HG02763 (cell line): ENCODE results near the gene PTGR3.

Experiments used
- ATAC-seq: cut with Tn5 transposase; IDR thresholded peaks from one replicate; pipeline ENCODE4 v1.9.1; 2021; ENCODE audit warnings: mild to moderate bottlenecking, moderate library complexity; ENCODE audit not compliant: unreplicated experiment

The PTGR3 gene

DNA sequence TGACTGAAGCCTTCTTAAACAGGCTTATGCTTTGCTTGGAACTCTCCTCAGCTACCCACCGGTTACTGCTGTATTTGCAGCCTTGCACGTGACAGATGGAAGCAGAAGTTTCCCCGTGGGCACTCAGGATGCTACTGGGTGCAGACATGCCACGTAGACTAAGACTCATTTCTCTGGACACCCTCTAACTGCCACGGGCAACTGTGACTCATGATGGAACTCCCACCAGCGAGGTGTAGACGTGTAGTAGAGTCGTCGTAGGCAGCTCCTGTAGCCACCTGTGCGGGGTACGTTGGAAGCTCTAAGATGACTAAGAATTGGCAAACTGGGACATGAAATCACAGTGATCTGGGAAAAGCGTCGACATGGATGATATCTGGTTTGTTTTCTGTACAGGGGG is 29.2 kb upstream of the PTGR3 start:
- ATAC-seq: no peak

DNA sequence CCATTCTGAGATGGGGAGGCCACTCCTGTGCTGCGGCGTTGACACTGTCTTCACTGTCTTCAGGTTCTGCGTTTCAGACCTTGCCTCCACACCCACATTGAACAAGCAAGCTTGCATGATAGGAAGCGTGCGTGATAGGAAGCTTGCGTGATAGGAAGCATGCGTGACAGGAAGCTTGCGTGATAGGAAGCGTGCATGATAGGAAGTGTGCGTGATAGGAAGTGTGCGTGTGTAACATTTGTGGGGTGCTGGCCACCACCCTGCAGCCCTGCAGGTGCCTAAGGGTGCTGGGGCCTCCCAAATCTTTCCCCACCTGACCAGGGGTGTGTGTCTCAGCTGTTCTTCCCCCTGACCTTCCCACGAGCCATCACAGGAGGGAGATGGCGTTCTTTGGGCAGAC is 27.0 kb upstream of the PTGR3 start:
- no peak for ATAC-seq

DNA sequence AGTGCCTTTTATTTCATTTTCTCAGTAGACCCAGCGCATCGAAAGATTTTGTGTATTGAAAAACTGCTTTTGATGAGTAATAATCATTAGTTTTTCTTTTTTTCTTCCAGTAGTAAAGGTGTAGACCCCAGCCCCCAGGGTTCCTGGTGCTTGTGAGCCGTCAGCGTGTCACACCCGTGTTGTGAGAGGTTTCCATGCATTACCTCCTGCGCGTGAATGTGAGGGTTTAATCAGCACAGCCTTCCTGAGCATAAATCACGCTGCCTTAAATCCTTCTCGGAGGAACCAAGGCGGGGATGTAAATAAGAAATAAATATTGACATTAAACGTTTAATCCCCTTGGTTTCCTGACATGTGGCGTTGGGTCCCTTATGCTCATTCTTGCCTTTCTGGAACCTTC is 26.0 kb upstream of the PTGR3 start:
- ATAC-seq: no peak

DNA sequence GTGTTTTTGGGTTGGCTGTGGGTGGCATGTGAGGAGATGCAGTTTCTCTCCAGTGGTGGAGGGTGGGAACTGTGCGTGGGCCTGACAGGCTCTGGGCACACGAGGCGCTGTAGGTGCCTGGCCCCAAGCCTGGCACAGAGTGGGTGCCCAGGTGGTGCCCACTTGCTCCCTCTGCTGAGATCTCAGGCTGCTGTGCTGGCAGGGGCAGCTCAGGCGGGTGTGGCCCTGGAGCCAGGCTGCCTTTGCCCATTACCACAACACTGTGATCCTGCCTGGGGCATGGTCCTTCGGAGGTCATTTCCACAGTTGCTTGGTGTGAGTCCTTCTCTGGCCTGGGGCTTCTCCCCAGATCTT is 22.1 kb upstream of the PTGR3 start:
- no peak for ATAC-seq

DNA sequence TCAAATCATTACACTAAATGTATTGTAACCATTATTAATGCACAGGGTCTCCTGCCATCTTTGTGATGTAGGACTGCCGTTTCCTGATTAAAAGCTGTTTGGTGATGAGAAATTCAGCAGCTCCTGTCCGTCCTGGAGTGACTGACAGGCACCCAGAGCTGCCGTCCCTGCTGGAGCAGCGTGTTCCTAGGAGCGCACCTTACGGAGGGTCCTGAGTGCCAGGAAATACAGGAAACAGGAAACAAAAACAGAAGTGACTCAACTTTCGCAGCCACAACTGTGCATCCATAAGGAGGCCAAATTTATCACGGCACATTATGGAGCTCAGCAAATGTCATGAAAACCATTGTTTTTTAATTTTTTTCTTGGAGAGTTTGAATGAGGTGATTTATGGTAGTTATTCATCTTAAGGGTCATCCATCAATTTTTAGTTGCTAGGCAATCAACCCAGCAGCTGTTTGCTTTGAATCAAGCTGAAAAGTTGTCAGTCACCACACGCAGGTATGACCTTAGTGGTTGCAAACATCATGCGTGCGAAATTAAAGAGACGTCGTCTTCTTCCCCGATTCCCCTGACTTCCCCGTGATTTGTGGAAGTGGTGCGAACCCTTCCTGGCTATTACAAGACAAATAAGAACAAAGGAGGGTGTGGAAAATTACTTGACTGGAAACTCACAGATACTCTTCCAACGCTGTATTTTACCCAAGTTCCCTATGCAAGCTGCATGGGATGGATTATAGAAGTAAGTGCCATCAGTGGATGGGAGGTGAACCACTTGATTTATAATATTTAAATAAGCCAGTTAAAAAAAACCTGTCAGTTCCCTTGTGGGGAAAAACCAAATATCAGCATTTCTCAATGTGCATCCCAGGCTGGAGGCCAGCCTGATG is 21.5 kb upstream of the PTGR3 start:
- ATAC-seq: no peak

DNA sequence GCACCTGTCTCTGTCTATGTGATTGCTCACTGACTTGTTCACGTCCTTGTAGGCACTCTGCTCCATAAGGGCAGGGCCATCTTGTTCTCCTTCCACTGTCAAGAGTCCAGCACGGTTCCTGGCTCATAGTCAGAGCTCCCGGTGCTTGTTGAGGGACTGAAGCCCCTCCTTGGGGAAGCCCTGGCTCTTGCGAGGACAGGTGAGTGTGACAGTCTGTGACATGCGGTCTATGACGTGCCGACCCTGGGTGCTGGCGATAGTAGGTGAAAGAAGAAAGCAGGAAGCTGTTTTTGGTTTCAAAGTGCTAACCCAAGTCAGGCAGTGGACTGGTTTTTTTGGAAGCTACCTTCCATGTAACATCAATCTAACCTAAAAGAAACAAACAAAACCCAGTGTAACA is 20.5 kb upstream of the PTGR3 start:
- ATAC-seq: no peak

DNA sequence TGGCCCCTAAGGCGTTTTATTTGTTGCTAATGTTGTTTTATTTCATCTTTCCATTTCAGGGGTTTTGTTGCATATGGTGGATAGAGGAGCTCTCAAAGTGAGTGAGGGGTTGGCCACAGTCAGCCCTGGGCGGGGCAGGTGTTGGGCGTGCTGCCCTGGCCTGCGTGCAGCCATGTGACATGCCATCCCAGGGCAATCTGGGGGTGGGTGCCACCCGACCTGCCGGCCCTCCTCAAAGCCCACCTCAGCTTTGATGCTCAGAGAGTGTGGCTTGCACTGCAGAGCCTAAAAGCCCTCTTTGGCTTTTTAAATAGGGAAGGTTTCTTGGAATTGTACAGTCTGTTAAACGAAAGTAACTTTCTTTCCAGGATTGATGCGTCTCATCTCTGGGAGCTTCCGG is 20.0 kb upstream of the PTGR3 start:
- no peak for ATAC-seq

DNA sequence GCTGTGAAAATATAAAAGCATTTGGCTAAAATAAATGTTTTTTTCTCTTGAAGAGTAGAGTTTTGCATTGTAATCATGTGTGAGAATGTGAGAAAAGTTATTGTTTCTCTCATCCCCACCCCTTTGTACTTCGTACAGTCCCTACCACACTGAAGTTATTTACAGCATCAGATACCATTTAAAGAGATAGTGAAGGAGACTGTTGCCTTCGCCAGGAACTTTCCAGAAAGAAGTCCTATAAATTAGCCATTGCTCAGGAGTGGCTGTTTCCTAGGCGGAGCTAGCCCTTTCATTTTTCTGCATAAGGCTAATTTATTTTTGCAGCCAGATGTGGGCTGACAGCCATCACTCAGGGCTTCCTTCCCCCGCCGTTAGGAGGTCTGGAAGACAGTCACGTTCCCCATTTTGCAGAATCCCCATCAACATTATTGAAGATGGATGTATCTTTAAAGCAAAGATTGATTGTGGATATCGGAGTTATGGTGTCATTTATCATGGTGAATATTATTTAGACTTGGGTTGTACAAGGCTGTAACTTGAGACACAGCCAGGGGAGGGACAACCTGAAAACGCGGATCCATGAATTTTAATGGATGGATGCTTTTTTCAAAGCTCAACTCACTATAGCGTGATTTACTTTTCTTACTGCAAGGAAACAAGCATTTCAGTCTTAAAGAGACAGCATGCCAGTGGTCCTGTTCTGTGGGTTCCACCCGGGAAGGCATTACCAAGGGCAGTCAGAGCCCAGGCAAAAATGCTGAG is 18.8 kb upstream of the PTGR3 start:
- no peak for ATAC-seq

DNA sequence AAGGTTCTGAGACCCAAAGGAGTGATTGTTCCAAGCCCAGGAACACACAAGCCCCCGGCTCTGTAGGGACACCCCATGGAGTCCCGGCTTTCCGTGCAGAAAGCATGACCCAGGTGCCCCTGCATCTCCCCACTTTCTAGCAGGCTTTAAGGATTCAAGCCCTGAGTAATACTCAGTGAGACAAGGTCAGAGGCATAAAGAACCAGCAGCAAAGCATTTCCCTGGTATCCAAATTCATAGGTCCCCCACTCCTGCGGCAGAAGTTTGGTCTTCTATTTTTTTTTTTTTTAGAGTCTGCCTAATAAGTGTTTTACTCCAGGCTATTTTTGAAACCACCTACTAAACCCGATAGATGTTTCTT is 18.0 kb upstream of the PTGR3 start:
- ATAC-seq: no peak

DNA sequence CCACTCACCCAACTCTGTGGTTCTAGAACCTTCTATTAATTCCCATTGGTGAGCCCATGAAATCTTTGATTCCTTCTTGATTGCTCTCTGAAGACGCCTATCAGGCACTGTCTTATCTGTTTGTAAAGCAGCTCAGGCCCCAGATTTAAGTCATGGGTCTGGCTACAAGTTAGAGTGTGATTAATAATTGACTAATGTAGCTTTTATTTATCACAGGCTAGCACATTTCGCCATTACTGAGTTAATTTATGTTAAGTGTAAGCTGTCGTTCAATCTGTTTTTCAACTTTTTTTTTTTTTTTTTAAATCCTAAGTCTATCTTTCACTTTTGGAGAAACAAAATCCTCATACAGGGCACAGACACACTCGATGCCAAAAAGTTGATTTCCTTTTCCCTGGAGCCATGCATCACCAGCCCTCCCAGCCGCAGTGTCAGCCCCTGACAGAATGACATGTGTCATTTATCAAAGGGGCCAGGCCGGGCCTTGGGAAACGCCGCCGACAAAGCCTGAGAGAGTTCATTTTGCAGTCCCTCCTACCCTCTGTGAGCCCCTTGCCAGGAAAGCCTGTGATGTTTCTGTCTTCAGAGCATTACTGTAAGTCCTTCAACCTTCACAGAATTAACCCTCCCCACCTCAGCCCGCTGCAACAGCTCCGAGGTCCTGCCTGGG is 17.5 kb upstream of the PTGR3 start:
- no peak for ATAC-seq

DNA sequence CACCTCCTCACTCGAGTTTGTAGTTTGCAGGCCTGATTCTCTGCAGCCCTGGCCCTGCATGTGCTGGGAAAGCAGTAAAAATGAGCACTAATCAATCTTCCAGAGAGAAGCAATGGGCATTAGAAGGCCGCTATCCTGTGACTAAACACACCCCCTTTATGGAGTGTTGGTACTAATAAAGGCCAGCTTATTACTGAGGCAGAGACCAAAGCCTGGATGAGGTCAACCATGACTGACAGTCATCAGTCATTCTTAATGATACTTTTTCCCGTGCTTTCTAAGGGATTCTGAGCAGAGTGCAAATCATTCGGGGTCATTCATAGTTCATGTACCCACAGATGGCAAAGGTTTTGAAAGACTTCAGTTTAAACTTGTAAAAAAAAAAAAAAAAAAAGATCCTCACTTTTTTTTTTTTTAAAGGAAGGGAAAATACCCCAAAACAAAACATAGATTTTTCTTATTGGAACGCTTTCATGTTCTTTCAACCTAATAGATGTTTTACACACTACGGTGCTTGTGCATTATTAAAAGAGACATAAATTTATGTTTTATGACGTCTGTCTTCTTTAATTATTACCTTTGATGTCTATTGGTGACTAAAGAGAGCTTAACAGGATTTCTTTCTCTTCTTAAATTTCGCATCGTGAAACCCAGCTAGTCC is 14.9 kb upstream of the PTGR3 start:
- no peak for ATAC-seq

DNA sequence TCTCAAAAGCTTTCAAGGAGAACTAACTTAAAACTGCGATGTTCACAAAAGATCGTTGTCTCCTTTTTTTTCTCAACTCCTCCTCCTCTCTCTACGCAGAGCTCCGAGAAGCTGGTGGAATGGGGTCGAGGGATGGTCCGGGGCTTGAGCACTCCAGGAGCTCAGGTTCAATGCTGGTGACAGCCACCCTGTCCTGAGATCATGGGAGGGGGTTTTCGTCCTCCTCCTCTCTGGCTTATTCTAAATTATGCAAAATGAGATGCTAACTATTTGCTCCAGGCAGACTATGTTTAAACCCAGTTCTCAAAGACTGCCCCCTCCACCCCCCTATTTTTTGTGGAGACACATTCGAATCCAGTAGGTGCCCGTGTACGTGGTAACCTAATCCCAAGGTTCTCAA is 13.5 kb upstream of the PTGR3 start:
- ATAC-seq: no peak

DNA sequence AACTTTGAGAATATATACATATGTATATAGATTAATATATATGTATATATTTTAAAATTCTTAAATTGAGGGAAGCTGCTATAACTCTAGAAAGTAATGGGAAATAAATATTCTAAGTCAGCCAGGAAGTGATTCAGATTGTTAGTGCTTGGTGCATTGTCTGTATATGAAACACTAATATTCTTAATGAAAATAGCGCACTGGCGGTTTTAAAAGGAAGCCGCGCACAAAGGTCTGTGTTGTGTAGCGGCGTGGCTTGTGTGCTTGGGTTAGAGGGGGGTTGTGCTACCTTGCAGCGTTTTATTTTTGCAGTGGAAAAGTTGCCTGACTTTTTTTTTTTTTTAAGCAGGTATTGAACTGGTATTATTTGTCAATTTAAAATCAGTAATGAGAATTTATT is 13.0 kb upstream of the PTGR3 start:
- ATAC-seq: no peak

DNA sequence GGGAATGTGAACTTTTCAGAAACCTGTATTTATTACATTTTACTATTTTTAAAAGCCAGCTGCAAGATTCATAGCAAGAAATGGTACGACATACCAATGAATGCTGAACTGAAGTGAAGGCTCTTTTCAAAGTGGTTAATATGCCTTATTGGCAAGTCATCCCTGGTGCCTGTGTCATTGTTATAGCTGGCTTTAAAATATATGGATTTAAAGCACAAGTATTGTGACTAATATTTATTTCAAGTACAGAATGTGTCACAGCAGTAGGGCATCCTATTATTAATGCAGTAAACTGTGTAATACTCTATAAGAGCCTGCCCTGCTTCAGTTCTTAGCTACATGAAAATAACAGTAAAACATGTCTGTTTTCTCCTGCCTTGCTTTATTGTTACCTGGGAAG is 12.5 kb upstream of the PTGR3 start:
- no peak for ATAC-seq

DNA sequence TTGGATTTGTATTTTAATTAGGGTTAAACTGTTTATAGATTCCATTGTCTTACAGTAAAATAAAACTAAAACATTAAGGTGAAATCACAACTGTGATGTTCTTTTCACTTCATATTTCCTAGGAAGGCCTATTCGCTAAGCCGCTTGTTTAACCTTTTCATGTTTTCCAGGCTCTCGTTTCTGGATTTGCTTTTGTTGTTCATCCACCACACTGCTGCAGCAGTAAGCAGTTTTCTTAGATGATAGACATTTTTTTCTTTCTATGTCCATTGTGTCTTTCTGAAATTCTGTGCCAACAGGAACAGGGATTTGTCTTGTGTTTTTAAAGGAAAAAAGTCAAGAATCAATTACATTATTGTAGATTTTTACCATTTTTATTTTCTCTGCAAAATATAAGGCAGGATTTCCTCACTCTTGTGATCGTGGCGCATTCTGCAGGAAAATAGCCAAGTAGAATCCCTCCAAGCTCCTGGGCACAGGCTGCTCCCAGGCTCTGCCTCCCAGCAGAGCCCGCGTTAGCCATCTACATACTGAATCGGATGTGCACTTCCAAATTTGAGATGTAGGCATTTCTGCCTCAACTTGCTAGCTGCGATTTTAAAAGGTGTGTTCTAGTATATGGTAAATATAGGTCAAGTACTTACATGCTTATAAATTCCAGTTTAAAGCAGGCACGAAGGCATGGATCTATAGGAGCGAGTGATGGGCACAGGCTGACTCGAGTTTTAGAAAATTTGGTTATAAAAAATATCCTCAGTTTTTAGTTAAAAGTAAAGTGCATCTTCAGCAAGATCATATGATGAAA is 11.8 kb upstream of the PTGR3 start:
- no peak for ATAC-seq

DNA sequence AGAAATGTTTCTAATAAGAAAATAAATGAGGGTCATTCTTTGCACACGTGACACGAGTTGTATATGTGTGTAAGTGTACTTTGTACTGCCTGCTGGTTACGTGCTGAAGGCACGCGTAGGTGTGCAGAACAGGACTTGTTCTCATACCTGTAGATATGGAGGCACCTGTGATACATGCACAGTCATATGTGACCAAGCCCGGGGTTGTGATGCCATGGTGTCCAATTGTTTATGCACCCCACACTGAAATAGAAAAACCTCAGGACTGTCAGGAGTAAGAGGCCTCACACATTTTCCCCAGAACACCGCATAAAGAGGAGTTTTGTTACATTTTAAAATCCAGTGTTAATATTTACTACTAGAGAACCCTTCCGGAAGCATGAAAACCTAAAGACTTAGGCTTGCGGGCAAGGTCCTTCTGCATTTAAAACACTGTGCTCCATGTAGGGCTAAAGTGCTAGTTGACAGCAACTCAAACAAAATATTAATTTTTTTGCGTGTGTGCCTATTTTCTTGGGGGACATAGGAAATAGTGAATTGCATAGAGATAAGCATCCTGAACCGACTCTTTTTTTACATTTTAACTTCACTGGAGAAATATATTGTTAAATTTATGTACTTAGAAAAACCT is 10.9 kb upstream of the PTGR3 start:
- no peak for ATAC-seq

DNA sequence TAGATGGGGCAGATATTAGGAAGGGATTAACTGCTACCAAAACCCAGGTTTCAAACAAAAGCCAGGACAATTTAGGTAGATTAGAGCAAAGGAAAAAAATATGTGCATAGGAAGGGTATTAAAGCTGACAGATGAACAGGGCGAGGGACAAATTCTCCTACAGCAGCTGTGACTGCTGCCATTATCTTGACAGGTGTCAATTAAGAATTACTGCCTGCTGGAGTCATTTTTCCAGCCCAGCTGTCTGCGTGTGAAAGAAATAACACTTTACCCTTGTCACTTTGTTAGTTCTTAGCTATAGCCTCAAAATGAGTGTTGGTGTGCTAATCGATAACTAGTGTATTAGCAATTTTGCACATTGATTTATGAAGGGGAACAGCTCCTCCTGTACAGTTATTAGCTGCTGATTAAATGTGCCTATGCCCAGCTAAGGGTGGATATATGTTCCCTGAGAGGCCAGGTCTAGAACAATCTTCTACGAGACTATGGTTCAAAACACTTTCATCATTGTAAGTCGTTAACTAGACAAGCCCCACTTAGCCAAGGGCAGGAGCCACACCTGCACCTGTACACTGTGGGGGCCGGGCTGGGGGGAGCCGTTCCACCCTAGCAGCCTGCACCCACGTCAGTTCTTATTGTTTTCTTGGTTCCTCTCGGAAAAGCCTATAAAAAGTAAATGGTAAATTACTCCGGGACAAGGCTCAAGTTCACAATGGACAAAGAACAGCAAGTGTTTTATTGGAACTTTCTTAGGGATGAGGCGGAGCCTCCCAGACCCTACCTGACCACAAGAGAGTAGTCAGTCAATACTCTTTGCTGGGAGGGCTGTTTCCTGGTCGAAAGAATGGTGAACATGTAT is 9.4 kb upstream of the PTGR3 start:
- no peak for ATAC-seq

DNA sequence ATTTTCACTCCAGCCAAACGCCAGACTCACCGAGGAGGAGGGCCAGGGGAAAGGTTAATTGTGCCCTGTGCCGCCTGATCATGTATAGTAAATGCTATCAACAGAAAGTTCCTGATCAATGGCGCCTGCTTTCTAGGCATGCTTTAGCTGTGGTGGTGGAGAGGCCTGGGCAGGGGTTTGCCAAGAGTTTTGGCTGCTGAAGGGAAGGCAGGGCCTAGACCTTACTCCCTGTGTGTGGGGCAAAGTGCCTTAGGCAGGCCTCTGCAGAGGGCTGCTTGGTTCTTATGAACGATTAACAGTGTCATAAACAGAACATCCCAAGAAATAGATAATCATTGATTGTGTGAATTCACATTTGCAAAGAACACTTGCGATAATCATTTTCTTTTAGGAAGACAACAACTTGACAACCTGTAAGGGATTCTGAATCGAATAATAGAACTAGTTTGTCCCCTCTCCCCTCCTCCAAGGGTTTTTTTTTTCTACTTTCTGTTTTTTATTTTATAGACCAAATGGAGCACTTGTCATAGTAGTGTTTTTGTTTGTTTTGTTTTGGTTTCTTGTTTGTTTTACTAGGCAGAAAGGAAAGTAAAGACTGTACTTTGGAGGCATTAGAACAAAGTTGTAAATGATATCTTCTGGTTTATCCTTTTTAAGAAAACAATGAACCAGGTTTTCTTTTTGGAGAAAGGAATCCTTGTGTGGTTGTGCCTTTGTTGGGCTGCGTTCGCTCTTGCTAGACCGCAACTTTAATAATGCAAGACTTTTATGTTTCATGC is 8.2 kb upstream of the PTGR3 start:
- ATAC-seq: no peak
